ENCODE measurements around the gene MAP2K5. TPM values are rescaled to one million over a fixed set of nuclear protein-coding genes. Genes with fewer than 3 reads are reported as not detected.

Gene MAP2K5
- total RNA-seq, 2 donors from 2014 or later: 20.0 to 23.9 TPM

DNA sequence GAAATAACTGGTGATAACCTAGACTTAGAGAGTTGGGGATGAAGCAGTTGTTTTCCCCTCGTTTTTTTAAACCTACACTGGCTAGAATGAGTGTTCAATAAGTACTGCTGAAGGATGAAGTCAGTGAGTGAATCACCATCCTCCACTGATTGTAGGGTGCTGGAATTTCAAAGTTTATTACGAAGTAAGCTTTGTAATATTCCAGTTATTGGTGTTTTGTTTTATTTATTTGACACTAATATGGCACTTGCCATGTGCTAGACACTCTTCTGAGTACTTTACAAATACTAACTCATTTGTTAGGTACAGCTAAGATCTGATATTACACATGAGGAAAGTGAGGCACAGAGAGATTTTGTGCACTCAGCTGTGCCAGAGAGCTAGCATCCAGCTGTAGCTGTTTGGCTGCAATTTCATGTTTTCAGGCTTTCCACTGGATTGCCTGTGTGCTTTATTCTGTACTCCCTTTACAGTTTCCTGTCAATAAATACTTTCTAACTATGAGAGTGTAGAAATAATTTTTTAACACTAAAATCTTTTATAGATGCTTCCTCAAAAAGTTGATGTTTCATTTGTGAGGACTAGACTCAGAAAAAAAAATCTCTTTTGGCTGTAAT, 5.8 kb downstream of the MAP2K5 start:
- Mint-ChIP-seq H3K36me3 (peaks cover 0 to 6% of the 10 kb centered on the region in 2 donors), H3K27ac (no peak overlapping the region), H3K9me3 (no peaks in the 10 kb centered on the region)
- DNase-seq (ENCODE audit: low spot score in 2 of 2) (no peak), ATAC-seq (no peak)

GRCh38 chr15:67548862-67549651, 6.6 kb downstream of the MAP2K5 start:
- H3K9me3 Mint-ChIP-seq: no peaks in the 10 kb centered on the region
- no peak for DNase-seq (ENCODE audit: low spot score in 2 of 2)
- ATAC-seq: no peak
- H3K36me3 Mint-ChIP-seq: peaks cover 0 to 5% of the 10 kb centered on the region in 2 donors
- H3K27ac Mint-ChIP-seq: no peak overlapping the region

DNA sequence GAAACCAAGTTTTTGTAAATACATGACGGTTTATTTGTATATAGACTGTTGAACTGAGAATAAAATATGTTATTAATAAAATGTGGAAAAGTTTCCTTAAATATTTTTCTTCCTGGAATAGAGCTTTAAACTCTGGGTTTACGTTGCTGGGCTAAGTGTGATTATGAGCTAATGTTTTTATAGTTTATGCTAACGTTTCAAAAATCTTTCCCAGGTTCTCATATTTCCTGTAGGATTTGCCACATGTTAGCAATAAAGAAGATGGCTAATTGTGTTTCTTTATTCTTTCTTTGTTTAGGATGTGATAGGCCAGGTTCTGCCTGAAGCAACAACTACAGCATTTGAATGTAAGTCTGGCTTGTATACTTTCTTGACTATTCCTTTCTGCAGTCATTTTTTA, 7.2 kb downstream of the MAP2K5 start:
- no peak for ATAC-seq
- DNase-seq (ENCODE audit: low spot score in 2 of 2): no peak
- Mint-ChIP-seq H3K9me3 (no peaks in the 10 kb centered on the region), H3K27ac (no peak overlapping the region), H3K36me3 (peaks cover 0 to under 1% of the 10 kb centered on the region in 2 donors)

- Mint-ChIP-seq H3K27ac (peak overlapping the region in 1 of 2 donors; percentile 47), H3K9me3 (no peaks in the 10 kb centered on the region), H3K36me3 (peaks cover 0 to 4% of the 10 kb centered on the region in 2 donors)
- ATAC-seq (peak in 1 of 2 donors; percentile 63), DNase-seq (ENCODE audit: low spot score in 2 of 2) (no peak)
These were observed 8.0 kb downstream of the MAP2K5 start for GRCh38 chr15:67550522-67550921.

DNA sequence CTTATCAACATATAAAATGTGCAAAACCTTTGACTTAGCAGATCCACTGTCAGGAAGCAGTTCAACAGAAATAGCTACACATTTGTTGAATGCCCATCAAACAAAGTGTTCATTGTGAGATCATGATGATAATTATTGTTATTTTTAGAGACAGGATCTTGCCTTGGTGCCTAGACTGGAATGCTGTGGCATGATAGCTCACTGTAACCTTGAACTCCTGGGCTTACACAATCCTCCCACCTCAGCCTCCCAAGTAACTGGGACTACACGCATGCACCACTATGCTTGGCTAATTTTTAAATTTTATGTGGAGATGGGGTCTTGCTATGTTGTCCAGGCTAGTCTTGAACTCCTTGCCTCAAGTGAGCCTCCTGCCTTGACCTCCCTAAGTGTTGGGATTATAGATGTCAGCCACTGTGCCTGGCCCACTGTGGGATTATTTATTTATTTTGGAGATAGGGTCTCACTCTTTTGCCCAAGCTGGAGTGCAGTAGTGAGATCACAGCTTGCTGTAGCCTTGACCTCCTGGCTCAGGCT, 8.8 kb downstream of the MAP2K5 start:
- peaks cover 0 to 4% of the 10 kb centered on the region in 2 donors for H3K36me3 Mint-ChIP-seq
- ATAC-seq: no peak
- H3K9me3 Mint-ChIP-seq: no peaks in the 10 kb centered on the region
- no peak for DNase-seq (ENCODE audit: low spot score in 2 of 2)
- no peak overlapping the region for H3K27ac Mint-ChIP-seq

DNA sequence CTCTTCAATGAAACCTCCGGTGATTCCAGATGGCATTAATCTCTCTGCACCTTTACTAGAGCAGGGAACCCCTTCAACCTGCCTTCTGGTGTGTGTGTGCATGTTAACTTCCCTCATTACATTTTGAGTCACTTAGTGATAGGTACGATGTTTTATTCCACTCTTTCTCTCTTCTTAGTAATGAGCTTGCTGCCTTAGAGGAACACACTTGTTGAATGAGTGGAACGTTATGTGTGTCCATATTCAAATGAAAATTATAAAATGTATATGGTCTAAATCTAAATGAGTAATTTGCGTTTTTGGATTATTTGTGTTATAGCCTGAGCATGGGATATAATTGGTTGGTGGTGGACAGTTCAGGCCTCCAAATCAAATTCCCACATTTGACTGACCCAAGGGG, 12.1 kb downstream of the MAP2K5 start:
- ATAC-seq (no peak), DNase-seq (ENCODE audit: low spot score in 2 of 2) (no peak)
- Mint-ChIP-seq H3K27ac (peak overlapping the region in 1 of 2 donors; percentile 22), H3K9me3 (peaks cover 0 to 7% of the 10 kb centered on the region in 2 donors), H3K36me3 (peaks cover 10 to 31% of the 10 kb centered on the region in 2 donors)

DNA sequence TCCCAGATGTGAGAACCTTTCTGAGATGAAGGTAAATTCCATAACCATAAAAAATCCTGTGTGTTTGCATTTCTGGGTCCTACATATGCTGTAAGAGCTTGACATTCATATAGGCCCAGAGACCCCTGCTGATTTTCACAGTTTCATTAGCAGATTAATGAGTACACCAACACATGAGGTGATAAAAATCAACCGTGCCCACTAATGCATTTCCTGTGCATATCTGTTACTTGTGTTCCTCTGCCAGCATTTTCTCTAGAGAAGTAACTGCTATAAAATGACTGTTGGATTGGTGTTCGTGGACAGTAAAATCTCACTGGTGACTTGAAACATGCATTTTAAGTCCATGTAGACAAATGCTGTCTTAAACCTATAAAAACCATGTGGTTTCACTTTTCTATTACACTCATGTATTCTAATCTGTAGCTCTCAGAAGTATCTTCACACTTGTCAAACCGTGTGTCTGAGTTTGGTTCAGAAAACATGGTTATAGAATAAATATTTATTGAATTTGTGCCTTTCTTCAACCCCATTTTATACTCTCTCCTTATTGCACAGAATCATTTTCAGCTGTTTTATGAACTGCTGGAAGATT, 14.6 kb downstream of the MAP2K5 start:
- Mint-ChIP-seq H3K36me3 (peaks cover 10 to 38% of the 10 kb centered on the region in 2 donors), H3K27ac (no peak overlapping the region), H3K9me3 (peaks cover 0 to 7% of the 10 kb centered on the region in 2 donors)
- ATAC-seq: no peak
- no peak for DNase-seq (ENCODE audit: low spot score in 2 of 2)

- Mint-ChIP-seq H3K36me3 (peaks cover 10 to 38% of the 10 kb centered on the region in 2 donors), H3K27ac (no peak overlapping the region), H3K9me3 (peaks cover 0 to 7% of the 10 kb centered on the region in 2 donors)
- ATAC-seq (no peak), DNase-seq (ENCODE audit: low spot score in 2 of 2) (no peak)
These were observed 16.0 kb downstream of the MAP2K5 start for GRCh38 chr15:67558502-67558901.

- no peak for DNase-seq (ENCODE audit: low spot score in 2 of 2)
- peaks cover 10 to 38% of the 10 kb centered on the region in 2 donors for H3K36me3 Mint-ChIP-seq
These were observed 16.7 kb downstream of the MAP2K5 start for GRCh38 chr15:67559158-67559557.

DNA sequence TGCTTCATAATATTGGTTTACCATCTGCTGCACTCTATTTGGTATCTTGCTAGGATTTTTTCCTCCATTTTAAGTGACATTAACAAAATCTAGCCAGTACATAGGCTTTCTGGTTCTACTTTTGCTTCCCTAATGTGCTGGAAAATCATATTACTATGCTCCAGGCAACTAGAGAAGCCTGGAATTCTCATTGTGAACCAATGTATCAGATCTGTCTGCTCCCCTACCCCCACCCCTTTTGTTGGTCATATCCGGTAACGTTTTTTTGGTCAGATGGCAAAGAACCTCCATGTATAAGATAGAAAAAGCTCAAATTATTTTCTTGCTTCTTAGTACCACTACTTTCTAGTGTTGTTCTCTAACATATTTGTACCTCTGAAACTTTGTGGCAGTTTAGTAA, 17.1 kb downstream of the MAP2K5 start:
- Mint-ChIP-seq H3K9me3 (peaks cover 0 to 7% of the 10 kb centered on the region in 2 donors), H3K36me3 (peaks cover 10 to 38% of the 10 kb centered on the region in 2 donors)
- no peak for ATAC-seq

More at GRCh38 chr15:67559158-67559557, 16.7 kb downstream of the MAP2K5 start:
- ATAC-seq: no peak
- H3K9me3 Mint-ChIP-seq: peaks cover 0 to 7% of the 10 kb centered on the region in 2 donors
- H3K27ac Mint-ChIP-seq: no peak overlapping the region

DNA sequence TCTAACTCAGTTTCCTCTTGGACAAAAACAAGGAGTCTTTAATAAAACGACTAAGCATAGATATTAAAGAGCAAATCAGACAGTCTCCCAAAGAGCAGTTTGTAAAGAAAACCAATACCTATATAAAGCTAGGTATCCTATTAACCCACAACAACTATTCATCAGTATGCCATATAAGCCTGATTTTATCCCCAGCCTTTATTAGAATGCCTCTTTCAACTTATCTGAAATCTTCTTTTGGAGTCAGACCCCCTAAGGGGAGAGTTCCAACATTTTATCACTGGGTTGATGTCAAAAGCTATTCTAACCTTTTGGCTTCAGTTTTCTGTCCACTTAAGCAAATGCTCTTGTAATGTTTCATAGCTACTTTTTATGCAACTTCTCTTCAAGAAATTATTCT, 17.8 kb downstream of the MAP2K5 start:
- DNase-seq (ENCODE audit: low spot score in 2 of 2) (no peak), ATAC-seq (no peak)
- Mint-ChIP-seq H3K36me3 (peaks cover 5 to 38% of the 10 kb centered on the region in 2 donors), H3K27ac (no peak overlapping the region), H3K9me3 (peaks cover 0 to 7% of the 10 kb centered on the region in 2 donors)

More for the DNA sequence above, 17.1 kb downstream of the MAP2K5 start:
- no peak for DNase-seq (ENCODE audit: low spot score in 2 of 2)
- H3K27ac Mint-ChIP-seq: no peak overlapping the region

GRCh38 chr15:67563092-67563491, 20.6 kb downstream of the MAP2K5 start:
- Mint-ChIP-seq H3K36me3 (peaks cover 5 to 28% of the 10 kb centered on the region in 2 donors), H3K9me3 (peaks cover 0 to 7% of the 10 kb centered on the region in 2 donors), H3K27ac (no peak overlapping the region)
- DNase-seq (ENCODE audit: low spot score in 2 of 2) (no peak), ATAC-seq (no peak)

DNA sequence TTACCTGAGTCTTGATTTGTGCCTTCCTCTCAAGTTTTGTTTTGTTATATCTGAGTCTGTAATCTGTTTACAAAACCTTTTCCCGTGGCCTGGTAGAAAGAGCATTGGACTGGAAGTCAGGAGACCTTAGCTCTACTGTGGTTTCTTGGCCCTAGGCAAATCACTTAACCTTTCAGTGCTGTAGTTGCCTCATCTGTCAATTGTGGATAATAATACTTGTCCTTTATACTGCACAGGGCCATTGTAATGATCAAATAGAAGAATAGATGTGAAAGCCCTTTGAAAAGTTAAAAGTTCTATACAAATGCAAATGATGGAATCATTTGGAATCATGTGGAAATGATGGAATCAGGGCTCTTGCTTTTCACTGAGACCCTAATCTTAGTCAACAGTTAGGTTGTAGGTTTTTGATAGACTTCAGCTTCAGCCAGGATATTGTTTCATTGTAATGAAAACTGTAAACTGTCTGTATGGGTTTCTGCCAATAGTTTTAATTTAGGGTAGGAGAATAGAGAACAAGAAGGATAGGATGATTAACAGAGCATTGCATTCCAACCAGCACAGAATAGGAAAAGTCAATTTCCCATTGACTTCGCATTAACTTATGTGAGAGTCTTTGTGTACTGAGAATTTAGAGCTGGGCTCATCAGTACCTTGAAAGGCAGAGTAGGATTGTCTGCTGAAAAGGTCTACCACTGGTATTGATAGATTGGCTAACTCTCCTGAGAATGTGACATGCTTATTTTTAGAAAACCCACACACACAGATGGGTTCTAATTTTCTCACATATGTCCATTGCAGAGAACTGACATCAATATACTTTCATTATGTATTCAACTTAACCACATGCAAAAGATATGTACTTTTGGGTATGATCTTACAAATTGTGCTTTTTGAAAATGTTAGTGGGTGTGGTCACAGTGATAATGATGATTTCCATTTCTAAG, 21.8 kb downstream of the MAP2K5 start:
- ATAC-seq (peak; percentile 64 to 86), DNase-seq (ENCODE audit: low spot score in 2 of 2) (no peak)
- Mint-ChIP-seq H3K27ac (peak overlapping the region in 1 of 2 donors; percentile 67), H3K9me3 (no peaks in the 10 kb centered on the region), H3K36me3 (peaks cover 0 to 16% of the 10 kb centered on the region in 2 donors)

DNA sequence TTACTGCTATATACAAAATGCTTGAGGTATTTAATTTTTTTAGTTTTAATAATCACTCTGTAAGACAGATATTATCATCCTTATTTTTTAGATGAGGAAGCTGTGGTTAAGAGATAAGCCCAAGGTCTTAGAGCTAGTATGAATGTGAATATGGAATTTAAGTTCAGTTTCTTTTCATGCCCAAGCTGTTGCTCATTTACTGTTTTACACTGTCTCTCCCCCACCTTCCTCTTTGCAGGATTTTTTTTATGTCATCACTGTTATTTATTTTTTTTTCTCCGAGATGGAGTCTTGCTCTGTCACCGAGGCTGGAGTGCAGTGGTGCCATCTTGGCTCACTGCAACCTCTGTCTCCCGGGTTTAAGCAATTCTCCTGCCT, 22.5 kb downstream of the MAP2K5 start:
- DNase-seq (ENCODE audit: low spot score in 2 of 2) (no peak), ATAC-seq (peak; percentile 78 to 90)
- Mint-ChIP-seq H3K9me3 (no peaks in the 10 kb centered on the region), H3K27ac (peak overlapping the region in 1 of 2 donors; percentile 67), H3K36me3 (peaks cover 0 to 9% of the 10 kb centered on the region in 2 donors)

DNA sequence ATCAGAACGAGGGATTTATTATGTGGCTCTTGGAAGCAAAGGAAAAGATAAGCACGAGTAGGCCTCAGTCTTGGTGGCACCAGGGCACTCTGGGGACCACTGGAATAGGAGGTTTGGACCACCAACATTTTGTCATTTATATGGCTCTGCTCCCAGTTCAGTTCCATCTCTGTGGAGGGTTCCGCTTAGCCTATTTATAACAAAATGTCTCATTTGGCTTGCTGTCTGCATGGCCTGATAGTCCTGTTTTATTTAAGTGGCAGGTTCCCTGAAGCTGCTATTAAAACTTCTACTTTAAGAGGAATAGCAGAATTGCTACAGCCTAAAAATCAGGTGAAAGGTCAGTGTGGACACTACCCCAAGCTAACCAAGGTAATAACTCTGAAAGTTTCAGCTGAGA, 27.2 kb downstream of the MAP2K5 start:
- DNase-seq (ENCODE audit: low spot score in 2 of 2) (no peak), ATAC-seq (no peak)
- Mint-ChIP-seq H3K9me3 (no peaks in the 10 kb centered on the region), H3K27ac (no peak overlapping the region), H3K36me3 (peaks cover 0 to 5% of the 10 kb centered on the region in 2 donors)

All from activated naive CD4-positive, alpha-beta T cell treated with anti-CD3 and anti-CD28 coated beads, Interleukin-2, amount 50 U/mL, for 72 hours (primary cell).